Measurements from ENCODE around the gene MMP23B.
"Not testable (repeated sequence)": the region's sequence is repeated elsewhere in the genome, so short reads cannot be mapped to it uniquely, and the experiment has no call there.

The MMP23B gene

GRCh38 chr1:1627829-1628753 is 3.9 kb upstream of the MMP23B start:
- H3K4me3 ChIP-seq (ENCODE audit: low read depth, low read length): no peak overlapping the region
- no peak for DNase-seq (ENCODE audit: low read depth)

DNA sequence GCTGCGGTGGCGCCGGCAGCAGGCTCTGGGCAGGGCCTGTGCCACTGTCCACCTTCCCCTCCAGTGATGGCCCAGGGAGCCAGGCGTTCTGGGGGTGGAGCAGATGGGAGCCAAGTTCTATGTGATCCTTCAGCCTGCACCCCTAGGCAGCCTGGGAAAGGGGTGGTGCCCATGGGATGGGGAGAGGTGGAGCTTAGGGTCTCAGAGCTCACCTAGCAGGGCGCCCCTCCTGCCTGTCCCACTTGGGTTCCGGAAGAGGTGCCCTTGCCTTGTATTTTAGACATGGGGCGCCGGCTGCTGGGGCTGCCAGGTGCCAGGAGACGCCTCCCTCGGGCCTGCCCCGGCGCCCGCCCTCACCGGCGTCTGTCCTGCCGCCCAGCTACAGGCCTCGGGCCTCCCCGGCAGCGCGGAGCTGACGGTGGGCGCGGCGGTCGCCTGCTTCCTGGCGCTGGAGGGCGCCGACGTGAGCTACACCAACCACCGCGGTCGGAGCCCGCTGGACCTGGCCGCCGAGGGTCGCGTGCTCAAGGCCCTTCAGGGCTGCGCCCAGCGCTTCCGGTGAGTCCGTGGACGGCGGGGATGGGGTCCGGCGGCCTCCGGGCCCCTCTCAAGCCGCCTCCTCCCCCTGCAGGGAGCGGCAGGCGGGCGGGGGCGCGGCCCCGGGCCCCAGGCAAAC is 3.1 kb upstream of the MMP23B start:
- H3K4me3 ChIP-seq (ENCODE audit: low read depth, low read length): no peak overlapping the region
- DNase-seq (ENCODE audit: low read depth): no peak

DNA sequence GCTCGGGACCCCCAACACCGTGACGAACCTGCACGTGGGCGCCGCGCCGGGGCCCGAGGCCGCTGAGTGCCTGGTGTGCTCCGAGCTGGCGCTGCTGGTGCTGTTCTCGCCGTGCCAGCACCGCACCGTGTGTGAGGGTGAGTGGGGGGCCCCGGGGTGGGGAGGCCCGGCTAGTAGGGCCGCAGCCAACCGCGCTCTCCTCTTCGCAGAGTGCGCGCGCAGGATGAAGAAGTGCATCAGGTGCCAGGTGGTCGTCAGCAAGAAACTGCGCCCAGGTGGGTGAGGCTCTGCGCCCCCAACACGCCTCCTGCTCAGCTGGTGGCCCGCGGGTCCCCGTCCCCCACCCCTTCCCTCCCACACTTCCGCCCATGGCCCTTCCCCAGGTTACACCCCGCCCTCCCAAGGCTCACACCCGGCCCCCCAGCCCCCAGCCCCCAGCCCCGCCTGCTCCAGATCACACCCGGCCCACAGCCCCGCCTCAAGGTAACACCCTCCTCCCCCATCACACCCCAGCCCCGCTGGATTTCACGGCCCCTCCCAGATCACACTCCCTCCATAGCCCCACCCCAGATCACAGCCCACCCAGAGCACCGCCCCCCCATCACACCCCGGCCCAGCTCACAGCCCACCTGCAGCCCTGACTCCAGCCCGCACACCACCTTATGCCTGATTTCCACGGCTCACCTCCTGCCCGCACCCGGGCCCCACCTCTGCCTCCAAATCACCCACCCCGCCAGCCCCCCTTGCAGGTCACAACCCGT is 2.4 kb upstream of the MMP23B start:
- DNase-seq (ENCODE audit: low read depth): no peak
- H3K4me3 ChIP-seq (ENCODE audit: low read depth, low read length): no peak overlapping the region

DNA sequence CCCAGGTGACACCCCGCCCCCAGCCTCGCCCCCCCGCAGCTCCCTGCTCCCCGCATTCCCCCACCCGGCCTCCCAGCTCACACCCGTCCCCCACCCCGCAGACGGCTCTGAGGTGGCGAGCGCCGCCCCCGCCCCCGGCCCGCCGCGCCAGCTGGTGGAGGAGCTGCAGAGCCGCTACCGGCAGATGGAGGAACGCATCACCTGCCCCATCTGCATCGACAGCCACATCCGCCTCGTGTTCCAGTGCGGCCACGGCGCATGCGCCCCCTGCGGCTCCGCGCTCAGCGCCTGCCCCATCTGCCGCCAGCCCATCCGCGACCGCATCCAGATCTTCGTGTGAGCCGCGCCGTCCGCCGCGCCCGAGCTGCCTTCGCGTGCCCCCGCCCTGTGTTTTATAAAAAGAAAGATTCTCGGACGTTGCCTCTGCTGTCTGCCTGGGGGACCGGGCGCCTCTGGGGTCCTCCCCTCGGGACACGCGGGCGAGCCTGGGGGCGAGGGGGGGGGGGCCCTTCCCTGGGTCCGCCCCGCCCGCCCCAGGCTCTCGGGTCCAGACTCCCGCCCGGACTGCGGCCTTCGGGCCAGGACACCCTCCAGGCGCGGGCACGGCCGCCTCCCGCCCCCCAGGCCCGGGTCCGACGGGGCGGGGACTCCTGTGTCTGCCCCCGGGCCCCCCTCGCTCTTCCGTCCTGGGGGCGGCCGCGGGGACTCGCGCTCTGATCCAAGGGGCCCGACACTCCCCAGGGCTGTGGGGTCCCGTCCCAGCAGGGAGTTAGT is 1.6 kb upstream of the MMP23B start:
- H3K4me3 ChIP-seq (ENCODE audit: low read depth, low read length): no peak overlapping the region
- no peak for DNase-seq (ENCODE audit: low read depth)

GRCh38 chr1:1630965-1631781 is 800 bp upstream of the MMP23B start:
- DNase-seq (ENCODE audit: low read depth): no peak
- peak overlapping the region; percentile 7 for H3K4me3 ChIP-seq (ENCODE audit: low read depth, low read length)

GRCh38 chr1:1633409-1633808 is 1.4 kb downstream of the MMP23B start:
- not testable (repeated sequence) for H3K4me3 ChIP-seq (ENCODE audit: low read depth, low read length); DNase-seq (ENCODE audit: low read depth)

DNA sequence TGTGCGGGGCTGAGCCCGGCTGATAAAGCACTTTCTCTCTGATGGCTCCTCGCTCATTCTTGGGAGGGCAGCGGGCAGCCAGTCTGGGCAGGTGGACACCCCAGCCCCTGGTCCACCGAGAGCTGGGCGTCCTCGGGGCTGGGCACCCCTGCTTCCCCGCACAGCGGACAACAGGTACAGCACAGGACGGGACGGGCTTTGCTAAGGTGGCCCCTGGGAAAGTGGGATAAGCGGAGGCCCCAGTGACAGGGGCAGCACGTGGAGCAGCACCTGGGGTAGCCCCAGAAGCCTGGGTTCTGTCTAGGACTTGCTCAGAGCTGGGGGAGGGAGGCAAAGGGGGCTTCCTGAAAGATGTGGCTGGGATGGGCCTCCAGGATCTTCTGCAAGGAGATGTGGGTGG is 2.6 kb downstream of the MMP23B start:
- not testable (repeated sequence) for H3K4me3 ChIP-seq (ENCODE audit: low read depth, low read length); DNase-seq (ENCODE audit: low read depth)

DNA sequence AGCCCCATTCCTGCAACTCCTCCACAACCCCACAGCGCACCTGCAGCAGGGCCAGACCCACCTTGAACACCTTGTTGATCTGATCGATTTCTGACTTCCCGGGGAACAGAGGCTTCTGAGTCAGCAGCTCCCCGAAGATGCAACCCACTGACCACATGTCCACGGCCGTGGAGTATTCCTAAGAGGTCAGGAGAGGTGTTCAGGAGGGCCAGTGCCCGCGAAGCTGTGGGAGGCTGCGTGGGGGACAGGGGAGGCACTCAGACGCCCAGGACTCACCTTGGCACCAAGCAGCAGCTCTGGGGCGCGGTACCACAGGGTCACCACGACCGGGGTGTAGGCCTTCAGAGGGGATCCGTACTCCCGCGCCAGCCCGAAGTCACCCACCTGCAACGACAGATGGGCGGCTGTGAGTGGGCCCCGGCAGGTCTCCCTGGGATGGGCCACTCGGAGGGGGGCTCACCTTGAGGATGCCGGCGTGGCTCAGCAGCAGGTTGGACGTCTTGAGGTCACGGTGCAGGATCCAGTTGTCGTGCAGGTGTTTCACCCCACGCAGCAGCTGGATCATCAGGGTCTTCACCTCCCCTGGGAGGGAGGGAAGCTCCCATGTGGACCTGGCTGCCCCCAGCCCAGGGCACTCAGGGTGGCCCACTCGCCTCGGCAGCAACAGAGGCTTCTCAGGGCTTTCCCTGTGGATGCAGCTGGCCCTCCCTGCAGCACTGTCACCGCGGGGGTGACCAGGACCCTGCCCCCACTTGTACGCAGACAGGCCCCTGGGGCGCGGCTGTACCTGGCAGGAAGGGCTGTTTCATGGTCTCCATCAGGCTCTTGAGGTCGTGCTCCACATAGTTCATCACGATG is 4.9 kb downstream of the MMP23B start:
- not testable (repeated sequence) for H3K4me3 ChIP-seq (ENCODE audit: low read depth, low read length); DNase-seq (ENCODE audit: low read depth)

- not testable (repeated sequence) for DNase-seq (ENCODE audit: low read depth); H3K4me3 ChIP-seq (ENCODE audit: low read depth, low read length)
These were observed 5.5 kb downstream of the MMP23B start for GRCh38 chr1:1637479-1637875.

- H3K4me3 ChIP-seq (ENCODE audit: low read depth, low read length); DNase-seq (ENCODE audit: low read depth): not testable (repeated sequence)
These were observed 6.6 kb downstream of the MMP23B start for GRCh38 chr1:1638528-1638927.

DNA sequence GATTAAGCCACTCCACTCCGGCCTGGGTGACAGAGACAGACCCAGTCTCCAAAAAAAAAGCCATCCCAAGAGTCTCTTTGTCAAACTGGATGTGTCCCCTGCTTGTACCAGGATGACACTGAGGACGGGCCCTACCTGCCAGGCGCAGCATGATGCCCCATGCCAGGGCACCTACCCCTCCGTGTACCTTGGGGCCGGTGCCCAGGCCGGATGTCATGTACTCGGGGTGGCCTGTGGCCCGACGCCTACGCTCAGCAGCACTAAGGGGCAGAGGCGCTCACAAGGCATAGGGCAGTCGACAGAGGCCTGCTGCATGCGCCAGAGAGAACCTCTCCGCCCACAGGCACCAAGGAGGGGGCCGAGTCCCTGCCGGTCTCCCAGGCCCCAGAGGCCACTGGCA is 7.4 kb downstream of the MMP23B start:
- H3K4me3 ChIP-seq (ENCODE audit: low read depth, low read length); DNase-seq (ENCODE audit: low read depth): not testable (repeated sequence)

GRCh38 chr1:1640081-1640480 is 8.1 kb downstream of the MMP23B start:
- H3K4me3 ChIP-seq (ENCODE audit: low read depth, low read length); DNase-seq (ENCODE audit: low read depth): not testable (repeated sequence)

GRCh38 chr1:1640711-1641461 is 8.9 kb downstream of the MMP23B start:
- H3K4me3 ChIP-seq (ENCODE audit: low read depth, low read length); DNase-seq (ENCODE audit: low read depth): not testable (repeated sequence)

- DNase-seq (ENCODE audit: low read depth): not testable (repeated sequence)
These were observed 14.4 kb downstream of the MMP23B start for GRCh38 chr1:1646326-1646725.

DNA sequence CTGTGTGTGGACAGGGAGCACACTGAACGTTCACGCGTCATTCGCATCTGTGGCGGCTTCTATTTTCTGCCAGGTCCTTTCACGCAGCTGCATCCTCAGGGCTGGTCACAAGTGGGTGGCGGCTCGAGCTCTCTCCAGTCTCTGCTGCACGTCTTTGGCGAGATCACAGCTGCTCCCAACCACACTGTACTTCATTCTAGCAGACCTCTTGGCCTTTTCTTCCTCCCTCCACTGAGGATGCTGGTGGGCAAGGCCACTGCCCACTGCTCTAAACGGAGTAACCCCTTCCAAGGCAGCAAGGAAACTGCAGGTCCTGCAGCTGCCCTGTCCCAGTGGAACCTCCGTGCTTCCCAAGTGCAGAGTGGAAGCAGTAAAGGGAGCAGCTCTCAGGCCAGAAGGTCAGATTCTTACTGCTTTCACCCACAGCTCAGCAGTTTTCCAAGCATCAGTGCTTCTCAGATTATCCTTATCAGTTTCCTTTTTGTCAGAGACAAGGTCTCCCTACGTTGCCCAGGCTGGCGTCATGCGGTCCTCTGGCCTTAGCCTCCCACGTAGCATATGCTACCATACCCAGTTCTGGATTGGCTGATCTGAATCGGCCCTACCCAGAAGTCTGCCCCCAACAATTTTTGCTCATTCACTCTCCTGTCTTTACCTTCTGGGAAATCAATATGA is 15.7 kb downstream of the MMP23B start:
- not testable (repeated sequence) for DNase-seq (ENCODE audit: low read depth); H3K4me3 ChIP-seq (ENCODE audit: low read depth, low read length)

More at GRCh38 chr1:1646326-1646725, 14.4 kb downstream of the MMP23B start:
- not testable (repeated sequence) for H3K4me3 ChIP-seq (ENCODE audit: low read depth, low read length)

DNA sequence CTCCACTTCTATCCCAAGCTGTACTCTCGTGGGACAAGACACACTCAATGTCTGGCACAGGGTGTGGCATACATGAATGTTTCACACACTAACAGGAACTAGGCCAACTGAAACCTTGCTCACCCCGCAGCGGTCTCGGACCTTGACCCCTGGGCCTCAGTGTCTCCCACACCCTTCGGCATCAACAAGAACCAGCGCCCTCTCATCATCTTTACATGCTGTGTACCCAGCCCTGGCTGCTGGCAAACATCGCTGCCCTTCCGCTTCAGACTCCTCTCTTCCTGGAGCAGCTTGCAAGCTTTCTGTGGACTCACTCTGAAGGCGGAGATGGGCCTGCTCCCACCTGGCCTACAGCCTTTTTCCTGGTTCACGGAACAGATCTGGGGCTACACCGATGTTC is 16.3 kb downstream of the MMP23B start:
- not testable (repeated sequence) for H3K4me3 ChIP-seq (ENCODE audit: low read depth, low read length); DNase-seq (ENCODE audit: low read depth)
